Hindlimb muscle (tissue), 1 donor: Measurements from ENCODE around the gene PLCG2. TPM values are rescaled to one million over a fixed set of nuclear protein-coding genes. Genes with fewer than 3 reads are reported as not detected.
"Not testable (repeated sequence)": the region's sequence is repeated elsewhere in the genome, so short reads cannot be mapped to it uniquely, and the experiment has no call there.

Experiments
- DNase-seq: peaks from one replicate; pipeline ENCODE4 v3.0.0-alpha.2; 2013
- polyA plus RNA-seq: library from polyadenylated mRNA; unstranded; fragments of 120-200 nt; gene quantifications from one replicate; pipeline ENCODE4 v1.2.1, GENCODE V29; 2013; ENCODE audit not compliant: insufficient read length

Gene PLCG2
- polyA plus RNA-seq, 1 donor = 8.8 TPM

GRCh38 chr16:82007189-82007588 is 228.1 kb downstream of the PLCG2 start:
- DNase-seq = no peak

GRCh38 chr16:82008957-82009592 is 230.0 kb downstream of the PLCG2 start:
- DNase-seq = no peak

GRCh38 chr16:82009789-82010188 is 230.7 kb downstream of the PLCG2 start:
- DNase-seq = not testable (repeated sequence)

DNA sequence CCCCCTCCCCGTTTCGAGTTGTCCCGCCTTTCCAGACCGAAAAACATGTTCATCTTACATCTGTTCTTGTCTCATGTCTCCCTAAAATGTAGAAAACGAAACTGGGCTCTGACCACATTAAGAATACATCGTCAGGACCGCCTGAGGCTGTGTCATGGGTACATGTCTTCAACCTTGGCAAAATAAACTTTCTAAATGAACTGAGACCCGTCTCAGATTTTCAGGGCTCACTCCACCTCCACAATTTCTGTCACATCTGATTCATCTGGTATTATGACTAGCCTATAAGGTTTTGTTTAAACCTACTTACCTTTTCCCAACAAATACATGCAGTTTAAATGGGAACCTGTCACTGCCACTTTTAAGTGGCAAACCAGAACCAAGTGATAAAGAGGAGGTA is 231.6 kb downstream of the PLCG2 start:
- DNase-seq = no peak

GRCh38 chr16:82011199-82011641 is 232.1 kb downstream of the PLCG2 start, which contains the start of gene SDR42E1:
Gene SDR42E1, minus strand, starts transcription at chr16:82011470. Its CDS starts 10,612 bp downstream, at chr16:82000858.
- no peak for DNase-seq

Other genes starting within 250 kb of the PLCG2 start
- gene SDR42E1, start 232.2 kb downstream of the PLCG2 start, polyA plus RNA-seq = 0.66 TPM